ENCODE measurements around the gene GPATCH1.
"Not testable (repeated sequence)": the region's sequence is repeated elsewhere in the genome, so short reads cannot be mapped to it uniquely, and the experiment has no call there.

GPATCH1 gene

DNA sequence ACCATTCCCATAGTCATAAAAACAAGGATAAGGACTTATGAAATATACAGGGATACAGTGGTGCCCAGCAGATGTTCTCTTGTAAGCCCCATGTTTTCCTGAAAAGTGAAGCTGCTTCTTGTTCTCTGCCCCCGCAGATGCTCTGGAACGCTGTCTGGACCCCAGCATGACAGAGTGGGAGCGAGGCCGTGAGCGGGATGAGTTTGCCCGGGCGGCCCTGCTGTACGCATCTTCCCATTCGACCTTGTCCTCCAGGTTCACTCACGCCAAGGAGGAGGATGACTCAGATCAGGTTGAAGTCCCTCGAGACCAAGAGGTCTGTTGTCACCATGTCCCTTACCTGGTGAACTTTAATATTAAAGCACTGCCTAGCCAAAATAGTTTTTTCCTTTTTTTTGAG is 30.6 kb downstream of the GPATCH1 start:
- DNase-seq (ENCODE audit: low read depth), result no peak

DNA sequence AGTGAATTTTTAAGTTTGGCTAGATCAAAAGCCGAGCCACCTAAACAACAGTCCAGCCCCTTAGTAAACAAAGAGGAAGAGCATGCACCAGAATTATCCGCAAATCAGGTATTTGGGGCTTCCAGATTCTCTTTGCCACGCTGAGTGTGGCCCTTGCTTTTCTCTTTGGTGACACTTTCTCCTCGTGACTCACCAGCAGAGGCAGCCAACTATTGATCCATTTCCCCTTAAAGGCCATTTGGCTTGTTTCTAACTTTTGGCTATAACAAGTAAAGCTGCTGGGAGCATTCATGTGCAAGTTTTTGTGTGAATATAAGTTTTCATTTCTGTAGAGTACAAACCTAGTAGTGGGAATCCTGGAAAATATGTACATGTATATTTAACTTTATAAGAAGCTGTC is 33.3 kb downstream of the GPATCH1 start:
- DNase-seq (ENCODE audit: low read depth), result no peak

DNA sequence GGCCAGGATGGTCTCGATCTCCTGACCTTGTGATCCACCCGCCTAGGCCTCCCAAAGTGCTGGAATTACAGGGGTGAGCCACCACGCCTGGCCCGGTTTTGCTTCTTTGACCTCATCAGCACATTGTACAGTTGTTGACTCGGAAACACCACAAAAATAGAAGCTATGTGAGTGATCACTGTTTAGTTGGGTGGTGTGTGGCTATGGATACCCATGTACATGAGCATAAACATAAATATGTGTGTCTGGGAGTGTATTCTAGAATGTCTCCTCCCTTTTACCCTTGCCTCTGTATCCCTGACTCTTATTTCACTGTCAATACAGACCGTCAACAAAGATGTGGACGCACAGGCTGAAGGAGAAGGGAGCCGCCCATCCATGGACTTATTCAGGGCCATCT is 36.5 kb downstream of the GPATCH1 start:
- DNase-seq (ENCODE audit: low read depth), result no peak

DNA sequence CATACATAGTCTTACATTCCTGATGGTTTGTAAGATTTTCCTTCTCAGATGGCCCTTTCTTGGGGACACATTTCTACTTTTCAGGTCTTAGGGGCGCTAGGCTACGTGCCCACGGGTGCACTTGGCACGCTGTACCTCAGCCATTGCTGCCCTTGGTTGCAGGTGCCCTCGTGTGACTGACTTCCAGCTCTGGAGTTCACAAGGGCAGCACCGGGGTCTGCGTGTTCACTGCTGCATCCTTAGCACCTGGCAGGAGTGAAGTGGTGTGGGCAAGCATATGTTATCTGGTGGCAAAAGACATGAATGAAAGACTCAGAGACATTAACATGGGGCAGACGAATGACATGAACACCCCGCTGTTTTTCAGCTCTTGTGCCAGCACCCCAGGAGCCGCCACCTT is 37.7 kb downstream of the GPATCH1 start:
- DNase-seq (ENCODE audit: low read depth), result no peak

DNA sequence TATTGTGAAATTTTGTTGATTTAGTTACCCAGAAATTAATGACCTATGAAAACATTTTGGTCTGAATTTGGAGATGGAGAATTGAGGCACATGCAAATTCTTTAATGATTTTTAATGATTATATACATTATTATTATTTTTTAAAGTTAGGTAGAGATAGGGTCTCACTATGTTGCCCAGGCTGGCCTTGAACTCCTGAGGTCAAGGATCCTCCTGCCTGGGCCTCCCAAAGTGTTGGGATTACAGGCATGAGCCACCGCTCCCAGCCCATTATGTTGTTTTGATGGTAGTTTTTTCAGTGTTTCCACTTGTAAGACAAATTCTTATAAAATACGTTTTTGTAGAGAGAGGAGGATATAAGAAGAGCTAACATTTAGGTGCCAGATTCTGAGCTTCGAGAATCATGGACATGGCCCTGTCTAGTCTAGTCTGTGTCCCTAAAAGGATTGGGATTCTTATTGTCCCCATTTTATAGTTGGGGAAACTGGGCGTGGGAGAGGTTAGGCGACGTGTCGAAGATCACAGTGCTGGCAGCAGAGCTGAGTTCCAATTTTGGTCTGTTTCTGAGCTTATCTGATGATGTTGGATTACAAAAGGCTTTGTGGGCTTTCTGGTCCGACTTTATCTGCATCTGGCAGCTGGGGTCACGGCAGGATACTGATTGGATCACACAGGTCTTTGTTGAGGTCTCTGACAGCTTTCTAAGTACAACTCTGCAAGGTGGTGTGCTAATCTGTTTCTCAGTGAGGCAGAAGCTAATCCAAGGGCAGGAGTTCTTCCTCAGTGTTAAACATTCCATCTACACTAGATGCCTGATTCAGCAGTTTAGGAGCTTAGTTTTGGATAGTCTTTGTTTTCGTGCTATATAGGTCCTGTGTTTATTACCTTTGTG is 43.5 kb downstream of the GPATCH1 start:
- DNase-seq (ENCODE audit: low read depth), result no peak

DNA sequence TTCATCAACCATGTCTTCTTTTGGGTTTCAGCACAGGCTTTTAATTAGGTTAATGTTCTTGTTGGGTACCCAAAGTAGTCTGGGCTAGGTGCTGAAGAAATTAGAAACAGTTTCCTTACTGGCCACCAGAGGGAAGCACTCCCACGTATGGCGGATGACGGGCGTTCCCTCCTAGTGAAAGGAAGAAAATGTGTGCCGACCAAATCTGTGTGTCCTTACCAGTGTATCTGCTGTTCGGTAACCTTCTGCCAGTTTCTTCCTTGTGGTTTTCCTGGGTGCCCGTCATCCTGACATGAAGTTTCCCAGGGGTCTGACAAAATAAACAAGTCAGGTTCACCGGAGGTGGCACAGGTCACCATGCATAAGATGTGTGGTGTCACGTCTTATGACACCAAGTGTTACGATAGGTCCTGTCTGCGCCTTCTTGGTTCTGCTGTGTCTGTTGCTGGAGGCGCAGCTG is 45.0 kb downstream of the GPATCH1 start:
- DNase-seq (ENCODE audit: low read depth), result peak; percentile 69

DNA sequence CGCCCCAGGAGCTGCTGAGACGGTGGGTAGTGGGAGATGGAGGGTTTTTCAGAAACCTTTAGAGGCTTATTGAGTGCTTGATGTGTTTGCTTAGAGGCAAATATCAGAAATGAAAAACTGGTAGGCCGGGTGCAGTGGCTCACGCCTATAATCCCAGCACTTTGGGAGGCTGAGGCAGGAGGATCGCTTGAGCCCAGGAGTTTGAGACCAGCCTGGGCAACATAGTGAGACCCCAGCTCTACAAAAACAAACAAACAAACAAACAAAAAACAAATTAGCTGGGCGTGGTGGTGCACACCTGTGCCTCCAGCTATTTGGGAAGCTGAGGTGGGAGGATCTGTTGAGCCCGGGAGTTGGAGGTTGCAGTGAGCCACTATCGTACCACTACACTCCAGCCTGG is 45.7 kb downstream of the GPATCH1 start:
- DNase-seq (ENCODE audit: low read depth), result not testable (repeated sequence)

DNA sequence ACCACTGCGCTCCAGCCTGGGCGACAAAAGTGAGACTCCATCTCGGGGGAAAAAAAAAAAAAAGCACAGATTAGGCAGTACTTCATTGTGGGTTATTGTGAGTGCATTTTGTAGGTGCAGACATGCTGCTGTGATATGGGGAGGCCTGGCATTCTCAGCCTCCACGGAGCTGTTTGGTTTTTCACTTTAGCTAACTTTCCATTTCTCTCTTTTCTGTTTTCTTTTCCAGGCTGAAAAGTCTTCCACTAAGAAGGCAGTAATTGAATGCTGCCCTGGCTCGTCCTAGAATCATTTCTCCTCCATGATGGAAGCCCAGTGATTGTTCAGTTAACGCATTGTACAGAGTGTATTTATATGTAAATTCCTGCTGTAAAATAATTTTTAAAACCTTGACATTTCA is 48.9 kb downstream of the GPATCH1 start:
- DNase-seq (ENCODE audit: low read depth), result no peak

DNA sequence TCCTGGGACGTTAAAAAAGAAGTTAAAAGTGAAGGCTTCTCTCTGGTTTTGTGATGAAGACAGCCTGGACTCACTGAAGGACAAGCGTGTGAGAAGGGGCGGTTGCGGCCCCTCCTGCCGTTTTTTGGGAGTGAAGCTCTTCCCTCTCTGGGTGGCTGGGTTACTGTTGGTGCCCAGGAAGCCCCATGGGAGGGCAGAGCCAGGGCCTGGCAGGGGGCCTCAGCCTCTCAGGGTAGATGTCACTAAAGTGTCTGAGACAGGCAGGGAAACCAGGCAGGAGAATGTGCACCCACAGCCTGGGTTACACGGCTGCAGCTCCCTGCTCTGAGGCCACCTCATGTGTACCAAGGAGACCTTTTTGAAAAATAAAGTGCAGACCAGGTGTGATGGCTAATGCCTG is 49.5 kb downstream of the GPATCH1 start:
- no peak for DNase-seq (ENCODE audit: low read depth)

DNA sequence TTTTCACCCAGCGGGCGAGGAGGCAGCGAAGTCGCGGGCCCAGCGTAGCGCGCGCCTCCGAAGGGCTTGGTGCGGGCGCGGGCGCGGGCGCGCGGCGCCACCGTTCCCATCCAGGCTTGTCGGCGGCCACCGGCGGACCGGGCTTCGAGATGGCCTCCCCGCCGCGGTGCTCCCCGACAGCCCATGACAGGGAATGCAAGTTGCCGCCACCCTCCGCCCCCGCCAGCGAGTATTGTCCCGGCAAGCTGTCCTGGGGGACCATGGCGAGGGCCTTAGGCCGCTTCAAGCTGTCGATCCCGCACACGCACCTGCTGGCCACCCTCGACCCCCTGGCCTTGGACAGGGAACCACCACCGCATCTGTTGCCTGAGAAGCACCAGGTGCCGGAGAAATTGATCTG is 51.0 kb downstream of the GPATCH1 start, which contains the start of gene WDR88:
Gene WDR88, plus strand, starts transcription at position 94 of the 400 bp plus-strand sequence. Its CDS starts 56 bp downstream, at position 150.
- no peak for DNase-seq (ENCODE audit: low read depth)

DNA sequence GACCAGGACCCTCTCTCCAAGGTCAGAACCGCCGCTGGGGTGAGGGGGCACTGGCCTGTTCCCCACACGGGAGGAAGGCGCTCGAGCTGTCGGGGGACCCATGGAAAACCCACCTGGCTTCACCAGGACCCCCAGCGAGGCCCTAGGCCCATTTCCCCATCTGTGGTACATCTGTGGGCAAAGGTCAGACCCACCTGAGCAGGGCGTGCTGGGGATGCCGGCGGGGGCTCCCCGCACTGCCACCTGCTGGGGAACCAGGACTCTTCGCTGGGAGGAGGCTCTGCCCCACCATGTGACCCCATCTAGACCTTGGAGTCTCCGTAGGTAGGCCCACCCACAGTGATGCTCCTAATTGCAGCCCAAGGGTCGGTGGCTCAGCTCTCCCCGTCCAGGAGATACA is 51.4 kb downstream of the GPATCH1 start:
- DNase-seq (ENCODE audit: low read depth), result no peak

DNA sequence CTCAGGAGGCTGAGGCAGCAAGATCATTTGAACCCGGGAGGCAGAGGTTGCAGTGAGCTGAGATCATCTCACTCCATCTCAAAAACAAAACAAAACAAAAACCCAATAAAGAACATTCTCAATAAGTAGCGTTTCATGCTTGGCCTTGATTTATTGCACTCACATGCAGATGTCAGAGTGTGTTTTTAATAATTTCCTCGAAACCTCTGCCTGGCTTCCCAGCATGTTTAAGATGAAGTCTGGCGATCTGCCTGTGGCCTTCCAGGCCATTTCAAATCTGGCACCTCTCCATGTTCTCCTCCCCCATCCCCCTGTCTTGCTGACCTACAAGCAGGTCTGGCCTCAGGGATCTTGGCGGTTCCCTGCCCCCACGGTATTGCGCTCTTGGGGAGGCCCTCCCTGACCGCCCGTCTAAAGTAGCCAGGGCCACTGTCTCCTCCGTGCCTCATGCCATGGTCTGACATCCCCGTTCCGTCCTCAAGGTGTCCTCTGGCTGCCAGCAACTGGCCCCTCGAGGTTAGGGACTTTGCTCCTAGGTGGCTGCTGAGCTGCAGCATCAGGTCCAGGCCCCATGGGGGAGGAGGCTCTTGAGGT is 52.6 kb downstream of the GPATCH1 start:
- no peak for DNase-seq (ENCODE audit: low read depth)

DNA sequence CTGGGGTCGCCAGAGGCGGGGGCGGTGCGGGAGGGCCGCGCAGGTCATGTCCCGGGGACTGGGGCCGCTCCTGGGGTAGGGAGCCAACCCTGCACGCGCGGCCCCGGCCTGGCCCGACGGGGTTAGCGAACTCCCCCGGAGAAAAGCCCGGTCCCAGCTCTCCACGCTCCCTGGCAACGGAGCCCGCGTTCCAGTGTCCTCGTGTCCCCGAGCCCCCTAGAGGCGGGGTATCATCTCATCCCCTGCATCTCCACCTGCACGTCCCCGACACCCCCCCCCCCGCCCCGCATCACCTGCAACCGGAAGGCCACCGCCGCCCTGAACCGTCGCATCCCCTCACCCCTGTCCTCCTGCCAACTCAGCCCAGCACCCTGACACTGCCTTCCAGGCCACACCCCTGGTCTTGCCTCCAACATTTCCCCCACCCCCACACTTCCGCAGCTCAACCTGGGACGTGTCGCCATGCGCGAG is 53.6 kb downstream of the GPATCH1 start:
- no peak for DNase-seq (ENCODE audit: low read depth)

DNA sequence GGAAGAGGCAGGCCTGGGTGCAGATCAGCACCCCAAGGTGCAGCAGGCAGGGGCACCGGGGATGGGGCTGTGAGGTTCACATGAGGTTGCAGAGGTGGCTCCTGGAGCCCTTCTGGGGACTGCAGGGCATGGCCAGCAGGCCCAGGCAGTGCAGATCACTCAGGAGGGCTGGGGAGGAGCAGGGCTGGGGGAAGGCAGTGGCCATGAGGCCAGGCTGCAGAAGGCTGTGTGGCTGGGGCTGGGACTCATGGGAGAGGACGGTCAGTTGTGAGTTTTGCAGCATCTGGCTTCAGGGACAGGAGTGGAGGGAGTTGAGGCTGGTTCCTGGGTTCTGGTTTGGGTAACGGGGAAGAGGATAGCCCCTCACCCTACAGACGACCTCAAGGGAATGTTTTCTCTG is 58.2 kb downstream of the GPATCH1 start:
- no peak for DNase-seq (ENCODE audit: low read depth)

DNA sequence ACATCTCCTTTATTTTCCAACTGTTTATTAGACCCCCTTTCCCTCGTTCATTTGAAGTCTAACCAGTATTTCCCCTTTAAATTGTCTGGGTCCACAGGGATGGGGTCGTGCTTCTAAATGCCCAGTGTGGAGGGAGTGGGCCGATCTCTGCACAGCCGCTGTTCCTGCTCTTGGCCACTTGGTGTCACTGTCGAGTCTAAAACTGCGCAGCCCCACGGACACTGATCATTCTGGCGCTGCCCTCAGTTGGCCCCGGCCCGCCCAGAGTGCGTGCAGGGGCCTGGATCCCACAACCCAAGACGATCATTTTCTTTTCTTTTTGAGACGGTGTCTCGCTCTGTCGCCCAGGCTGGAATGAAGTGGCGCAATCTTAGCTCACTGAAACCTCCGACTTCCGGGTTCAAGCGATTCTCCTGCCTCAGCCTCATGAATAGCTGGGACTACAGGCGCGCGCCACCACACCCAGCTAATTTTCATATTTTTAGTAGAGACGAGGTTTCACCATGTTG is 63.0 kb downstream of the GPATCH1 start:
- peak; percentile 38 for DNase-seq (ENCODE audit: low read depth)

DNA sequence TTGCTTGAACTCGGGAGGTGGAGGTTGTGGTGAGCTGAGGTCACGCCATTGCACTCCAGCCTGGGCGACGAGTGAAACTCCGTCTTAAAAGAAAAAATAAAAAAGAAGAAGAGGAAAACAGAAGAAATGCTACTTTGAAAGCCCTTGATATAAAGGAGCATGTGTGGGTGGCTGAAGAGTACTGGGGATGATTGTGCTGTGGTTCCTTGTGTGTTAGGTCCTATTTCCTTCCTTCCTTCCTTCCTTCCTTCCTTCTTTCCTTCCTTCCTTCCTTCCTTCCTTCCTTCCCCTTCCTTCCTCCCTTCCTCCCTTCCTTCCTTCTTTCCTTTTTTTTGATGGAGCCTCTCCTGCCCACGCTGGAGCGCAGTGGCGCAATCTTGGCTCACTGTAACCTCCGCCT is 65.2 kb downstream of the GPATCH1 start:
- no peak for DNase-seq (ENCODE audit: low read depth)

DNA sequence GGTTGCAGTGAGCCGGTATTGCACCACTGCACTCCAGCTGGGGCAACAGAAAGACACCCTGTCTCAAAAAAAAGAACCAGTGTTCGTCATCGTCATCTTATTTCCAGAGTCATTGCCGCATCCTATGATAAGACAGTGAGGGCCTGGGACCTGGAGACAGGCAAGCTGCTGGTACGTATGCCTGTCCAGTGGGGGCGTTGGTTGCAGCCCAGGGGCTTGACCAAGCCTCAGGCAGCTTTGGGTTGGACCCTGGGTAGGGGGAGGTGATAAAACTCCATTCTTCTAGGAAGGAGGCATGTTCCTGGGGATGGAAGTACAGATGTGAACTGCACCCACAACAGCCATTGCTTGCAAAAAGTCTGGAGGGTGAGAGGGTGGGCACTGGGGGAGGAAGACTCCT is 66.6 kb downstream of the GPATCH1 start:
- no peak for DNase-seq (ENCODE audit: low read depth)

DNA sequence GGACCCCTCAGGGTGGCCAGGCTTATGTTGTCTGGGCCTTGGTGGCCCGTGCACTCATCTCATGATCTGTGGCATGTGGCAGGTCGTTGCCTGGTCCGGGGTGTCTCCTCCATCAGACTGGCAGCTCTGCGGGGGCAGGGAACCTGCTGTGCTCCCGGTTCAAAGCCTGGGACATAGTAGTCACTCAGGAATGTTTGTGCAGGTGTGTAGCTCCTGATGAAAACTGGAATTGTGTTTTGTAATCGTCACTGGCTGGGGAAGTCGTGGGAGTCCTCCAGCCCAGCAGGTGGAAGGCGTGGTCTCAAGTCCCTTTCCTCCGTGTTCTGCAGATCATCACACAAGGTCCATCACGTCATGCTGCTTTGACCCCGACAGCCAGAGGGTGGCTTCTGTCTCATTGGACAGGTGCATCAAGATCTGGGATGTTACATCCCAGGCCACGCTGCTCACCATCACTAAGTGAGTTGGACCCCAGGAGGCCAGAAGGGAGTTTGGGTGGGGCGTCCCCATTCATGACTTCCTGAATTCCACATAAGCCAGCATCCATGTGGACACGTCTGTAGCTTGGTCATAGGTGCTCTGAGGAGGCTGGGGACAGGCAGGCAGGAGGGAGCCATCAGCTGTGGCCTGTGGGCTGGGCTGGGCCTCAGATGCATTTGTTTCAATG is 70.0 kb downstream of the GPATCH1 start:
- no peak for DNase-seq (ENCODE audit: low read depth)

DNA sequence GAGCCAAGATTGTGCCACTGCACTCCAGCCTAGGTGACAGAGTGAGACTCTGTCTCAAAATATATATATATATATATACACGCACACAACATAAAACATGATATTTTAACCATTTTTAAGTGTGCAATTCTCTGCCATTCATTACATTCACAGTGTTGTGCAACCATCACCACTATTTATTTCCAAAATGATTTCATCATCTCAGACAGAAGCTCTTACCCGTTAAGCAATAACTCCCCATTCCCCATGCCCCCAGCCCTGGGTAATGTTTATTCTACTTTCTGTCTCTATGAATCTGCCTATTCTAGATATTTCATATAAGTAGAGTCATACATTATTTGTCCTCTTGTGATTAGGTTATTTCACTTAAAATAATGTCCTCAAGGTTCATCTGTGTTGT is 71.2 kb downstream of the GPATCH1 start:
- peak; percentile 61 for DNase-seq (ENCODE audit: low read depth)

DNA sequence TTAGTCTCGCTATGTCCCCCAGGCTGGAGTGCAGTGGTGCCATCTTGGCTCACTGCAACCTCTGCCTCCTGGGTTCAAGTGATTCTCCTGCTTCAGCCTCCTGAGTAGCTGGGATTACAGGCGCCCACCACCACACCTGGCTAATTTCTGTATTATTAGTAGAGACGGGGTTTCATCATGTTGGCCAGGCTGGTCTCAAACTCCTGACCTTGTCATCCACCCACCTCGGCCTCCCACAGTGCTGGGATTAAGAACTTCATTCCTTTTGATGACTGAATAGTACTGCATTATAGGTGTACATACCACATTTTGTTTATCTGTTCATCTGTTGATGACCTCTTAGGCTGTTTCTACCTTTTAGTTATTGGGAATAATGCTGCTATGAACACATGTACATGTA is 71.6 kb downstream of the GPATCH1 start:
- DNase-seq (ENCODE audit: low read depth), result not testable (repeated sequence)

DNA sequence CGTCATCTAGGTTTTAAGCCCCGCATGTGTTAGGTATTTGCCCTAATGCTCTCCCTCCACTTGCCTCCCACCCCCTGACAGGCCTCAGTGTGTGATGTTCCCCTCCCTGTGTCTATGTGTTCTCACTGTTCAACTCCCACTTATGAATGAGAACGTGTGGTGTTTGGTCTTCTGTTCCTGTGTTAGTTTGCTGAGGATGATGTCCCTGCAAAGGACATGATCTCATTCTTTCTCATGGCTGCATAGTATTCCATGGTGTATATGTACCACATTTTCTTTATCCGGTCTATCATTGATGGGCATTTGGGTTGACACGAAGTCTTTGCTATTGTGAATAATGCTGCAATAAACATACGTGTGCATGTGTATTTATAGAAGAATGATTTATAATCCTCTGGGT is 73.3 kb downstream of the GPATCH1 start:
- not testable (repeated sequence) for DNase-seq (ENCODE audit: low read depth)

DNA sequence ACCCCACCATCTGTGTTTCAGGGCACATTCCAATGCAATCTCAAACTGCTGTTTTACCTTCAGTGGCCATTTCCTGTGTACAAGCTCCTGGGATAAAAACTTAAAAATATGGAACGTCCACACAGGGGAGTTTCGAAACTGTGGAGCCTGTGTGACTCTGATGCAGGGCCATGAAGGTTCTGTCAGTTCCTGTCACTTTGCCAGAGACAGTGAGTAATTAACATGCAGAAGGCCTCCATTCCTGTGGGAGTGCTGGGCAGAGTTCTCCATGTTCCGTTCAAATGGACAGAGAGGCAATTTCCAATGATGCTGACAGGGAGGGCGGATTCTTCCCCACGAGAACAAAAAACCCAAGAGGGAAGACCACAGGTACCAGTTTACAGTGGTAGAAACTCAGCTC is 75.4 kb downstream of the GPATCH1 start:
- peak; percentile 70 for DNase-seq (ENCODE audit: low read depth)

DNA sequence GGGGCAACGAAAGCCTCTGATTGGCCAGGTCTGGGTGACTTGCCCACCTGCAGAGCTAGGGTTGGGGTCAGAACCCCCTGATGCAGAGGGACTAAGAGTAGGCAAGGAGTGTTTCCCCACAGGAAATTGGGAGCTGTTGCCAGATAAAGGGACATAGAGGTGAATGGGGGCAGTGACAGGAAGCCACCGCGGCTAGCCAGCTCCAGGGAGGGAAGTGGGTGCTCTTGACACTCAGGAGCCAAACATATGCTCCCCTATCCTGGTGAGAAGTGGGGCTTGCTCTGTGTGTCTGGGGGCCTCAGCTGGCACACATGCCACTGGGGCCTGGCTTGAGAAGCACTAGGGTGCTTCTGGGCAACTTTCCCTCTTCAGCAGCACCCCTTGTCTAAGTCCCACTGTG is 76.9 kb downstream of the GPATCH1 start:
- no peak for DNase-seq (ENCODE audit: low read depth)
